GM19240 (cell line): ENCODE data around the gene SNAI1.

Experiments
- DNase-seq: peaks from one replicate; pipeline ENCODE4 v3.0.0; 2011; ENCODE audit warnings: low spot score; ENCODE audit not compliant: insufficient read length

SNAI1 gene

DNA sequence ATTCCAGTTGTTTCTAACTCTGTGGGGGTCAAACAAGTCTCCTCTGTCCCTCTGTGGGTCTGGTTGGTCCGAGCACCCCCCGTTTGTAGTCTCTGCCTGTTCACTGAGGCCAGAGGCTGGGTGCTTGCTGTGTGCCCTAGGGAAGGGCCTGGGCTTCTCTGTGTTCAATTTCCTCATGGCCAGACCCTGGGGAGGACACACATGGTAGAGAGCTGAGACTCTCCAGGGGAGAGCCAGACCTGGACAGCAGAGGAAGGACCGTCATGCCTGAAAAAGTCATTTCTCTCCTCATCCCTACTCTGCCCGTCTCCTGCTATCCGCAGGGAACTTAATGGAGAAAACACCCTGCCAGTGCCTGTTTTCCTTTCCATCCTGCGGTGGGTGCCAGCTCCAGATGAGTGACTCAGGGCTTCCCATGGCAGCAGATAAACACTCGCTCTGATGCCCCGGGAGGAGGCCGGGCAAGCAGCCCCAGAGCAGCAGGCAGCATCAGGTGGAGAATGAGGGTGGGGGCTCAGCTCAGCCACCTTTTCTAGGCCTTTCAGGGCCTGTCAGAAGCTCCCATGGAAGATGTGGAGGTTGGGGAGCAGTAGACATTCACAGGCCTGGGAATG, 51.9 kb downstream of the SNAI1 start:
- no peak for DNase-seq

DNA sequence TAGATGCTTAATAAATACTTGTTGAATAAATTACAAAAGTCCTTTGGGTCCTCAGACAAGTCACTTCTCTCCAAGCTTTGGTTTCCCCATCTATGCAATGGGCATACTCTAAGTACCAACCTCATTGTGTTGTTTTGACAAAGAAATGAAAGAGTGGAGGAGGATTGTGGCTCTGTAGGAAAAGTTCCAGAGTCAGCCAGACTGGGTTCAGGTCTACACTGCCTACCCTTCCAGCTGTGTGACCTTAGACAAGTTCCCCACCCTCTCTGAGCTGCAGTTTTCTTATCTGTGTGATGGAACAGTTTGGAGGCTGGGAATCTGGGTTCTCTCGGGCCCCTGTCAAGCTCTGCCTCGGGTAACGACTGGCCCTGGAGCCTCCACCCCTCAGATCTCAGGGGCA, 53.9 kb downstream of the SNAI1 start:
- DNase-seq: no peak

DNA sequence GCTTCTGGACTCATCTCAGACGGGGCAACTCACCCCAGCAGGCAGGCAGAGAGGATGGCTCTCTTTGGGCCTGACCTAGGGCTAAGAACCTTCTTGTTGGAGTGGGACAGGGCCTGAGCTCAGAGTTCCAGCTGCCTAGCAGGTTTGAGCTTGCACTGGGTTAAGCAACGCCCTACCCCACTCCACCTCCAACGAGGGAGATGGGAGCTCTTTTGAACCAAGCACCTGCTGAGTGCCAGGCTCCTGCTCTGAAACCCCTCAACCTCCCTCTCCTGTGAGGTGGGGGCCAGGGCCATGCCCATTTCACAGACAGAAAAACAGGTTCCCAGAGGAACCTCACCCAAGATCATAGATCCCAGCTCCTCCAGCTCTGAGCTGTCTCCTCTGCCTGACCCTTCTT, 54.3 kb downstream of the SNAI1 start:
- DNase-seq: no peak

DNA sequence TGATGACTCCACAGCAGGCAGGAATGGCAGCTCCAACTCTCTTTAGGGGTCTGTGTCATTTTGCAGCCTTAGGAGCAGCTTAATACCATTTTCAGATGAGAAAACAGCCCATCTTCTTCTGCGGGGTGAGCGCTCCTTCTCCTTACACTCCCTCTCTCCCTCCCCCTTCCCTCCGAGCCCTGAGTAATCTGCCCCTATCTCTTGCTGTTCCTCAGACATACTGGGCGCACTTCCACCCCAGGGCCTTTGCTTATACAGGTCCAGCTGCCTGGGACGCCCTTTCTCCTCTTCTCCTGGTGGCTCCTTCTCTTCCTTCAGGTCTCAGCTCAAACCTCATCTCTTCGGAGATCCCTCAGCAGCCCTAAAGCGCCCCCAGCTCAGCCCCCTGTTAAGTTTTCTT, 54.8 kb downstream of the SNAI1 start:
- DNase-seq: no peak

DNA sequence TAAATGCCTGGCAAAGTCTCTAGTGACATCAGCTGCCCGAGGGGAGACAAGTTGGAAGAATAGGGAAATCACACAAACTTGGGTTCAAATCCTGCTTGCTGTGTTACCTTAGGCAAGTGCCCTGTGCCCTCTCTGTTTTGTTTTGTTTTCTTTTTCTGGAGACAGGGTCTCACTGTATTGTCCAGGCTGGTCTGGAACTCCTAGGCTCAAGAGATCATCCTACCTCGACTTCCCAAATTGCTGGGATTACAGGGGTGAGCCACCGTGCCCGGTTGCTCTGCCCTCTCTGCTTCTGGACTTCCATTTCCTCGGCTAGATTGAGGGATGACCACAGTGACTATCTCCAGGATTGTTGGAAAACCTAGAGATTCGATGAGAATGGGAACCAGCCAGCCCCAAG, 55.4 kb downstream of the SNAI1 start:
- no peak for DNase-seq
